Neural crest cell (in vitro differentiated cells): ENCODE measurements around the gene POLR1C. TPM values are rescaled to one million over a fixed set of nuclear protein-coding genes. Genes with fewer than 3 reads are reported as not detected.

ENCODE experiments used
- DNase-seq: peaks from one replicate; pipeline ENCODE4 v3.0.0; 2021; ENCODE audit warnings: low read depth, mixed read lengths, low spot score
- H3K27ac Mint-ChIP-seq: one replicate; pipeline ENCODE4 v1.8.0; 2021; ENCODE audit warnings: mild to moderate bottlenecking, mixed read lengths; ENCODE audit not compliant: unreplicated experiment
- H3K27me3 Mint-ChIP-seq: 2 replicates; pipeline ENCODE4 v1.8.0; 2021; ENCODE audit warnings: low read depth, mild to moderate bottlenecking, mixed read lengths
- H3K36me3 Mint-ChIP-seq: 2 replicates; pipeline ENCODE4 v1.8.0; 2021; ENCODE audit warnings: low read depth, mild to moderate bottlenecking, mixed read lengths
- H3K4me1 Mint-ChIP-seq: 2 replicates; pipeline ENCODE4 v1.8.0; 2021; ENCODE audit warnings: mixed read lengths
- H3K4me3 Mint-ChIP-seq: one replicate; pipeline ENCODE4 v1.8.0; 2021; ENCODE audit warnings: mild to moderate bottlenecking, mixed read lengths
- H3K9me3 Mint-ChIP-seq: 2 replicates; pipeline ENCODE4 v1.8.0; 2021; ENCODE audit warnings: mixed read lengths
- CTCF ChIP-seq: fragments of 200-600 bp; sonication (generic); conservative IDR thresholded peaks from 2 replicates; pipeline ENCODE4 v1.5.0; 2021; ENCODE audit warnings: antibody characterized with exemption, mild to moderate bottlenecking
- total RNA-seq: library from RNA; stranded (reverse); gene quantifications from 2 replicates; pipeline ENCODE4 v1.2.1, GENCODE V29; 2021

Gene POLR1C
- total RNA-seq, 1 donor from 2014 or later = 45.8 TPM

- H3K36me3 Mint-ChIP-seq = no peaks in the 10 kb centered on the region
- H3K4me1 Mint-ChIP-seq = peaks cover 22% of the 10 kb centered on the region
- no peak overlapping the region for H3K4me3 Mint-ChIP-seq
- DNase-seq = no peak
- no peaks in the 10 kb centered on the region for H3K9me3 Mint-ChIP-seq
- H3K27me3 Mint-ChIP-seq = no peaks in the 10 kb centered on the region
- peak overlapping the region; percentile 57 for H3K27ac Mint-ChIP-seq
- no peak for TF ChIP-seq CTCF
These were observed 27.4 kb upstream of the POLR1C start for GRCh38 chr6:43489277-43490072.

GRCh38 chr6:43490523-43490939 is 26.4 kb upstream of the POLR1C start:
- Mint-ChIP-seq H3K4me1 (peaks cover 27% of the 10 kb centered on the region), H3K27ac (peak overlapping the region; percentile 75)
- DNase-seq = no peak

GRCh38 chr6:43491750-43492661 is 24.9 kb upstream of the POLR1C start:
- H3K9me3 Mint-ChIP-seq = no peaks in the 10 kb centered on the region
- no peaks in the 10 kb centered on the region for H3K27me3 Mint-ChIP-seq
- H3K4me1 Mint-ChIP-seq = peaks cover 30% of the 10 kb centered on the region
- H3K4me3 Mint-ChIP-seq = no peak overlapping the region
- no peak for DNase-seq
- no peak for TF ChIP-seq CTCF
- no peak overlapping the region for H3K27ac Mint-ChIP-seq
- H3K36me3 Mint-ChIP-seq = no peaks in the 10 kb centered on the region

More at GRCh38 chr6:43490523-43490939, 26.4 kb upstream of the POLR1C start:
- Mint-ChIP-seq H3K9me3 (no peaks in the 10 kb centered on the region), H3K4me3 (no peak overlapping the region), H3K36me3 (no peaks in the 10 kb centered on the region), H3K27me3 (no peaks in the 10 kb centered on the region)
- TF ChIP-seq CTCF = no peak

- peaks cover 30% of the 10 kb centered on the region for H3K4me1 Mint-ChIP-seq
- DNase-seq = no peak
- no peaks in the 10 kb centered on the region for H3K9me3 Mint-ChIP-seq
- H3K36me3 Mint-ChIP-seq = no peaks in the 10 kb centered on the region
- no peaks in the 10 kb centered on the region for H3K27me3 Mint-ChIP-seq
- TF ChIP-seq CTCF = no peak
- no peak overlapping the region for H3K27ac Mint-ChIP-seq
- no peak overlapping the region for H3K4me3 Mint-ChIP-seq
These were observed 24.2 kb upstream of the POLR1C start for GRCh38 chr6:43492673-43493072.

- no peak for DNase-seq
- H3K4me3 Mint-ChIP-seq = no peak overlapping the region
- no peak for TF ChIP-seq CTCF
- H3K36me3 Mint-ChIP-seq = no peaks in the 10 kb centered on the region
- no peaks in the 10 kb centered on the region for H3K27me3 Mint-ChIP-seq
- no peaks in the 10 kb centered on the region for H3K9me3 Mint-ChIP-seq
- no peak overlapping the region for H3K27ac Mint-ChIP-seq
- H3K4me1 Mint-ChIP-seq = peaks cover 30% of the 10 kb centered on the region
These were observed 23.7 kb upstream of the POLR1C start for GRCh38 chr6:43493230-43493629.
